Endothelial cell of umbilical vein (primary cell): ENCODE results near the gene TAS2R5. TPM values are rescaled to one million over a fixed set of nuclear protein-coding genes. Genes with fewer than 3 reads are reported as not detected.

ENCODE experiments used
- BruUV-seq: library from RNA; stranded (reverse); fragments of 400-500 nt; replicated peaks from 2 replicates; lab custom pipeline; 2021; lab: Mats Ljungman, UMichigan
- CTCF ChIA-PET: fragments of 300-600, 350-600 bp; sonication (Branson Sonifier 250); formaldehyde crosslinking; loops from one replicate; lab custom pipeline; 2021; ENCODE audit warnings: antibody characterized with exemption, inconsistent platforms; lab: Charles Lee
- POLR2A ChIA-PET: fragments of 300-600, 350-600 bp; sonication (Branson Sonifier 250); formaldehyde crosslinking; loops from one replicate; lab custom pipeline; 2021; ENCODE audit warnings: antibody characterized with exemption, inconsistent platforms; lab: Charles Lee
- DNase-seq: peaks from one replicate; pipeline ENCODE4 v3.0.0-alpha.2; 2011; ENCODE audit warnings: low read depth, low spot score
- FAIRE-seq: peaks from 2 replicates; lab custom pipeline; 2011; peaks lifted over from hg19 to GRCh38; lab: Jason Lieb, UNC
- H2AFZ ChIP-seq: 2 replicates; pipeline ENCODE4 v1.6.0; 2012; ENCODE audit warnings: low read depth, low read length, control low read depth, inconsistent platforms
- H3K27ac ChIP-seq: 2 replicates; pipeline ENCODE4 v1.5.1; 2011; ENCODE audit warnings: low read depth, mild to moderate bottlenecking, control low read depth, low read length, moderate library complexity; ENCODE audit not compliant: insufficient read depth
- H3K27me3 ChIP-seq, 2 experiments: 2 replicates each; pipeline versions ENCODE4 v1.6.0 to v1.6.1; 2011; ENCODE audit warnings: low read length in 2 of 2, mixed read lengths in 1 of 2; ENCODE audit not compliant: control insufficient read depth in 2 of 2, insufficient read depth in 2 of 2
- H3K36me3 ChIP-seq, 2 experiments: 2 replicates in 1 of 2; 3 replicates in 1 of 2; pipeline ENCODE4 v1.5.1; 2011; ENCODE audit warnings: low read length in 2 of 2, mild to moderate bottlenecking in 1 of 2, moderate library complexity in 1 of 2; ENCODE audit not compliant: control insufficient read depth in 2 of 2, insufficient read depth in 2 of 2; ENCODE audit errors: extremely low read depth in 1 of 2
- H3K4me1 ChIP-seq: 3 replicates; pipeline ENCODE4 v1.5.1; 2011; ENCODE audit warnings: mild to moderate bottlenecking, low read length; ENCODE audit not compliant: control insufficient read depth, insufficient read depth; ENCODE audit errors: extremely low read depth
- H3K4me2 ChIP-seq: 2 replicates; pipeline ENCODE4 v1.6.1; 2011; ENCODE audit warnings: low read length, control low read depth, mixed read lengths; ENCODE audit not compliant: insufficient read depth
- H3K4me3 ChIP-seq, 3 experiments: fragments of 200-600 bp in 1 of 3; sonication (generic), shearing (Covaris generic) in 1 of 3; replicated peaks in 1 of 3; 2 replicates each; pipeline ENCODE4 v1.5.1; 2011 to 2016; ENCODE audit warnings: control low read depth in 3 of 3, low read length in 3 of 3, mild to moderate bottlenecking in 2 of 3, inconsistent platforms in 1 of 3, low read depth in 1 of 3, moderate library complexity in 1 of 3; ENCODE audit not compliant: insufficient read depth in 1 of 3
- H3K79me2 ChIP-seq: 2 replicates; pipeline ENCODE4 v1.6.0; 2012; ENCODE audit warnings: low read length, inconsistent platforms; ENCODE audit not compliant: control insufficient read depth, insufficient read depth
- H3K9ac ChIP-seq: replicated peaks from 2 replicates; pipeline ENCODE3; 2011; ENCODE audit warnings: low read length, control low read depth; ENCODE audit not compliant: insufficient read depth; ENCODE audit errors: extremely low read depth
- H3K9me1 ChIP-seq: replicated peaks from 3 replicates; pipeline ENCODE4 v1.6.0; 2011; ENCODE audit warnings: mild to moderate bottlenecking, low read length; ENCODE audit not compliant: control insufficient read depth, insufficient read depth; ENCODE audit errors: extremely low read depth
- H3K9me3 ChIP-seq: replicated peaks from 2 replicates; pipeline ENCODE4 v1.5.1; 2012; ENCODE audit warnings: low read length, inconsistent platforms; ENCODE audit not compliant: control insufficient read depth, insufficient read depth
- H4K20me1 ChIP-seq: replicated peaks from 2 replicates; pipeline ENCODE3; 2011; ENCODE audit warnings: mild to moderate bottlenecking, low read length; ENCODE audit not compliant: control insufficient read depth, insufficient read depth; ENCODE audit errors: extremely low read depth
- EZH2 ChIP-seq: IDR thresholded peaks from 2 replicates; pipeline ENCODE4 v1.6.1; 2012; ENCODE audit warnings: borderline replicate concordance, low read depth, mild to moderate bottlenecking, moderate library complexity, low read length, inconsistent platforms; ENCODE audit not compliant: severe bottlenecking
- FOS ChIP-seq: IDR thresholded peaks from 2 replicates; pipeline ENCODE4 v1.6.1; 2011; ENCODE audit warnings: mild to moderate bottlenecking, low read length, moderate library complexity, borderline replicate concordance; ENCODE audit not compliant: insufficient read depth
- GATA2 ChIP-seq: IDR thresholded peaks from 2 replicates; pipeline ENCODE4 v1.7.0; 2011; ENCODE audit warnings: low read depth, mild to moderate bottlenecking, moderate library complexity, mixed read lengths, low read length; ENCODE audit not compliant: insufficient read length, insufficient read depth
- JUN ChIP-seq: IDR thresholded peaks from 2 replicates; pipeline ENCODE4 v1.6.1; 2011; ENCODE audit warnings: borderline replicate concordance, low read depth; ENCODE audit not compliant: insufficient read length, insufficient read depth
- MYC ChIP-seq: IDR thresholded peaks from one replicate; pipeline ENCODE4 v1.6.1; 2011; ENCODE audit warnings: mild to moderate bottlenecking, low read depth, low read length
- POLR2A ChIP-seq: IDR thresholded peaks from 2 replicates; pipeline ENCODE4 v1.6.1; 2012; ENCODE audit warnings: low read depth, mild to moderate bottlenecking, control low read depth, low read length
- POLR2AphosphoS5 ChIP-seq: IDR thresholded peaks from 2 replicates; pipeline ENCODE4 v1.6.1; 2012; ENCODE audit warnings: low read depth, mild to moderate bottlenecking, control low read depth, low read length, moderate library complexity; ENCODE audit not compliant: insufficient read depth
- dilution Hi-C: fragments of 300-500 bp; cut with MboI; formaldehyde crosslinking; loops from one replicate; pipeline ENCODE4 v1.15.0; 2019; ENCODE audit warnings: low sequenced_read_pairs; ENCODE audit not compliant: extremely low pct_ligation_motif_present
- intact Hi-C: fragments of 100-400 bp; cut with micrococcal nuclease; formaldehyde crosslinking; loops from one replicate; pipeline ENCODE4 v1.10.0; 2022
- polyA plus RNA-seq, 4 experiments: library from polyadenylated mRNA; depleted of rRNA in 3 of 4; stranded (reverse) in 3 of 4; unstranded in 1 of 4; fragments of >200 nt; gene quantifications; 2 replicates each; pipeline versions ENCODE4 v1.2.1 to v1.2.3, GENCODE V29; 2011 to 2012; ENCODE audit warnings: missing spikeins in 1 of 4
- total RNA-seq: library from RNA; stranded (reverse); gene quantifications from 2 replicates; pipeline ENCODE4 v1.2.3, GENCODE V29; 2021
- TF ChIP-seq, protein P1 (sequence below): IDR thresholded peaks from 2 replicates; pipeline ENCODE4 v1.6.1; 2011; ENCODE audit not compliant: insufficient read depth, insufficient read length
- TF ChIP-seq, protein P2 (sequence below), 2 donors: IDR thresholded peaks; 1 replicate in 1 of 2; 2 replicates in 1 of 2; pipeline ENCODE4 v1.5.1; 2011; ENCODE audit warnings: low read length in 2 of 2, mild to moderate bottlenecking in 2 of 2, moderate library complexity in 2 of 2, control low read depth in 1 of 2, inconsistent platforms in 1 of 2, low read depth in 1 of 2; ENCODE audit not compliant: insufficient read depth in 1 of 2; ENCODE audit errors: extremely low read depth in 1 of 2

Gene TAS2R5
- total and polyA plus RNA-seq, 2 donors (not counting 3 experiments of a cell fraction or from before 2014, with no cell fraction given): 1.6 to 2.0 TPM

DNA sequence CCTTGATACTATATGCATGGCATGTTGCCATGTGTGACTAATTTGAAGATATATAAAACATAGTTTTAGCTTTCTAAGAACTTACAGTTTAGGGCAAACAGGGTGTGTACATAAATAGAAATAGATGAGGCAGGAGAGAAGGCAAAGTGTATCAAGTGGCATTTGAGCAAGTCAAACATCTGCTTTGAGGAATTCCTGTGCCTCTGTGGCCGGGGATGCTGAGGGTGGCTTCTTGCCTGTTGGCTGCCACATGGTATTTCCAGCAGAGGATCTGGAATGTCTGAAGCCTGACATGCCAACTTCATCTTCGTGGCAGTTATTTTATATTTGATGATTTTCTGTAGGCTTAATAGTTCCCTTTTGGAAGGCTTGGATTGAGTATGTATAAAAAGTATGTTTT, 45.9 kb upstream of the TAS2R5 start:
- Histone ChIP-seq H3K9ac (no peak overlapping the region), H3K79me2 (peaks cover 27% of the 10 kb centered on the region), H3K4me3 (no peak overlapping the region), H3K9me1 (no peaks in the 10 kb centered on the region), H3K4me1 (peaks cover 7% of the 10 kb centered on the region), H3K27me3 (no peaks in the 10 kb centered on the region), H2AFZ (no peak overlapping the region), H3K27ac (no peak overlapping the region), H3K4me2 (no peak overlapping the region), H3K36me3 (peaks cover 19 to 33% of the 10 kb centered on the region in 2 experiments), H3K9me3 (no peaks in the 10 kb centered on the region), H4K20me1 (no peaks in the 10 kb centered on the region)
- dilution Hi-C loops: no loop called here
- intact Hi-C loops: no loop called here
- TF ChIP-seq, protein P1, sequence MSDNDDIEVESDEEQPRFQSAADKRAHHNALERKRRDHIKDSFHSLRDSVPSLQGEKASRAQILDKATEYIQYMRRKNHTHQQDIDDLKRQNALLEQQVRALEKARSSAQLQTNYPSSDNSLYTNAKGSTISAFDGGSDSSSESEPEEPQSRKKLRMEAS: no peak
- no peak for TF ChIP-seq GATA2
- no peak for TF ChIP-seq POLR2AphosphoS5
- TF ChIP-seq FOS: no peak
- no peak for TF ChIP-seq JUN
- TF ChIP-seq, protein P2, sequence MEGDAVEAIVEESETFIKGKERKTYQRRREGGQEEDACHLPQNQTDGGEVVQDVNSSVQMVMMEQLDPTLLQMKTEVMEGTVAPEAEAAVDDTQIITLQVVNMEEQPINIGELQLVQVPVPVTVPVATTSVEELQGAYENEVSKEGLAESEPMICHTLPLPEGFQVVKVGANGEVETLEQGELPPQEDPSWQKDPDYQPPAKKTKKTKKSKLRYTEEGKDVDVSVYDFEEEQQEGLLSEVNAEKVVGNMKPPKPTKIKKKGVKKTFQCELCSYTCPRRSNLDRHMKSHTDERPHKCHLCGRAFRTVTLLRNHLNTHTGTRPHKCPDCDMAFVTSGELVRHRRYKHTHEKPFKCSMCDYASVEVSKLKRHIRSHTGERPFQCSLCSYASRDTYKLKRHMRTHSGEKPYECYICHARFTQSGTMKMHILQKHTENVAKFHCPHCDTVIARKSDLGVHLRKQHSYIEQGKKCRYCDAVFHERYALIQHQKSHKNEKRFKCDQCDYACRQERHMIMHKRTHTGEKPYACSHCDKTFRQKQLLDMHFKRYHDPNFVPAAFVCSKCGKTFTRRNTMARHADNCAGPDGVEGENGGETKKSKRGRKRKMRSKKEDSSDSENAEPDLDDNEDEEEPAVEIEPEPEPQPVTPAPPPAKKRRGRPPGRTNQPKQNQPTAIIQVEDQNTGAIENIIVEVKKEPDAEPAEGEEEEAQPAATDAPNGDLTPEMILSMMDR (IDR thresholded peaks at IDR 0.05; ENCODE audit: extremely low read depth in 1 of 2, insufficient read depth in 1 of 2, low read depth in 1 of 2, low read length in 2 of 2): no peak
- TF ChIP-seq POLR2A: no peak
- TF ChIP-seq EZH2: no peak
- no peak for TF ChIP-seq MYC
- no TSS peak for BruUV-seq
- DNase-seq (no peak), FAIRE-seq (no peak)
- CTCF ChIA-PET: no interaction called here
- POLR2A ChIA-PET: no interaction called here
